Measurements from ENCODE around the gene ABHD5. TPM values are rescaled to one million over a fixed set of nuclear protein-coding genes. Genes with fewer than 3 reads are reported as not detected.

ABHD5 gene
- total and polyA plus RNA-seq, 2 of the 13 experiments (the other 11 are each of a cell fraction or from before 2014, with no cell fraction given) = 4.5 to 13.3 TPM

DNA sequence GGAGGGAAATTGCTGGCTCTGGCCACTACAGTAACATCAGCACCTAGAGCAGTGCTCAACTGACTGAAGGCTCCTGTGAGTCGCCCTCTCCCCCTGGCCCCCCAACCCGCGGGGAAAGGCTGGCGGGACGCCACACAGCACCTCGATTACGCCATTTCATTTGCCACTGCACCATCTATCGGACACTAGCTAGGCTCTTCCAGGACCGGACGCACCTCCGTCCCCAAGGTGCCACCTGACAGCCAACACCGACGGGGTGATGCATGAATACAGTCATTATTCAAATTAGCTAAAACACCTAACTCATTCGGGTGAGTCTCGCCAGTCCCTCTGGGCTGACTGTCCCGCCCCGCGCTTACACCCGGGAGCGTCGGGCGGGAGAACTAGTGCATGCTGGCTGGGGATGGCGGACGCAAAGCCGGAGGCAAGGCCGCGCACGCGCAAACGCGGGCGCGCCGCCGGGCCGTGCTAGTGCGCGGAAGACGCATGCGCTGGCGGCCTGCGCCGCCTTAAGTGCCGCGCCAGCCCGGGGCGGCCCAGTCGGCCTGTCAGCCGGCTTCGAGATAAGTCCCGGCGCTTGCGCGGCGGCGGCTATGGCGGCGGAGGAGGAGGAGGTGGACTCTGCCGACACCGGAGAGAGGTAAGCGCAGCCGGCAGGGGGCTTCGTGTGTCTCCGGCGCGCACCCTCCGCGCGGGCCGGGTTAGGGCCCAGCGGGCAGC, at the start of gene ABHD5 (continued):
- TF ChIP-seq LBX2 (CRISPR knock-in tag; IDR thresholded peaks at IDR 0.05; ENCODE audit: borderline replicate concordance) (peak; percentile 88; the same call in 1 of the 2 replicates), ZBTB25 (CRISPR knock-in tag; IDR thresholded peaks at IDR 0.05) (peak; percentile 72), RARG (CRISPR knock-in tag; IDR thresholded peaks at IDR 0.05; ENCODE audit: low read depth) (peak; percentile 89; the same call in 1 of the 2 replicates), ZNF446 (CRISPR knock-in tag; IDR thresholded peaks at IDR 0.05) (peak; percentile 90; the same call in 1 of the 2 replicates), NR2F6 (IDR thresholded peaks at IDR 0.05) (no peak), NR2F6 (CRISPR knock-in tag; IDR thresholded peaks at IDR 0.05) (no peak), GABPB1 (CRISPR knock-in tag; IDR thresholded peaks at IDR 0.05) (peak; percentile 75), CCDC6 (CRISPR knock-in tag; IDR thresholded peaks at IDR 0.05) (peak; percentile 95), ZNF101 (CRISPR knock-in tag; IDR thresholded peaks at IDR 0.05; ENCODE audit: borderline replicate concordance, low read depth) (peak; percentile 91; the same call in 1 of the 2 replicates), NFIC (IDR thresholded peaks at IDR 0.05; ENCODE audit: low read length) (no peak), MAZ (IDR thresholded peaks at IDR 0.05; ENCODE audit: borderline replicate concordance, low read depth, low read length) (peak; percentile 29; the same call in 1 of the 2 replicates), MAZ (CRISPR knock-in tag; IDR thresholded peaks at IDR 0.05; ENCODE audit: low read depth) (peak; percentile 83), HNF4G (IDR thresholded peaks at IDR 0.05; ENCODE audit: borderline replicate concordance, low read depth, low read length) (0 out of 2 replicates have a peak, but pooled peaks have one; percentile 3), HNF4G (CRISPR knock-in tag; IDR thresholded peaks at IDR 0.05; ENCODE audit: borderline replicate concordance, low read depth) (0 out of 2 replicates have a peak, but pooled peaks have one; percentile 4), ZBTB8A (CRISPR knock-in tag; IDR thresholded peaks at IDR 0.05; ENCODE audit: borderline replicate concordance, low read depth) (0 out of 2 replicates have a peak, but pooled peaks have one; percentile 70), ZNF552 (CRISPR knock-in tag; IDR thresholded peaks at IDR 0.05; ENCODE audit: borderline replicate concordance) (peak; percentile 51; the same call in 1 of the 2 replicates), ZNF414 (CRISPR knock-in tag; IDR thresholded peaks at IDR 0.05) (no peak), ZFY (CRISPR knock-in tag; IDR thresholded peaks at IDR 0.05) (peak; percentile 99), CHD4 (IDR thresholded peaks at IDR 0.05; ENCODE audit: borderline replicate concordance, low read length) (no peak)
- TF ChIP-seq, protein P1, sequence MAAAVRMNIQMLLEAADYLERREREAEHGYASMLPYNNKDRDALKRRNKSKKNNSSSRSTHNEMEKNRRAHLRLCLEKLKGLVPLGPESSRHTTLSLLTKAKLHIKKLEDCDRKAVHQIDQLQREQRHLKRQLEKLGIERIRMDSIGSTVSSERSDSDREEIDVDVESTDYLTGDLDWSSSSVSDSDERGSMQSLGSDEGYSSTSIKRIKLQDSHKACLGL (CRISPR knock-in tag; IDR thresholded peaks at IDR 0.05) = peak; percentile 68; the same call in 1 of the 2 replicates
- TF ChIP-seq, protein P2, sequence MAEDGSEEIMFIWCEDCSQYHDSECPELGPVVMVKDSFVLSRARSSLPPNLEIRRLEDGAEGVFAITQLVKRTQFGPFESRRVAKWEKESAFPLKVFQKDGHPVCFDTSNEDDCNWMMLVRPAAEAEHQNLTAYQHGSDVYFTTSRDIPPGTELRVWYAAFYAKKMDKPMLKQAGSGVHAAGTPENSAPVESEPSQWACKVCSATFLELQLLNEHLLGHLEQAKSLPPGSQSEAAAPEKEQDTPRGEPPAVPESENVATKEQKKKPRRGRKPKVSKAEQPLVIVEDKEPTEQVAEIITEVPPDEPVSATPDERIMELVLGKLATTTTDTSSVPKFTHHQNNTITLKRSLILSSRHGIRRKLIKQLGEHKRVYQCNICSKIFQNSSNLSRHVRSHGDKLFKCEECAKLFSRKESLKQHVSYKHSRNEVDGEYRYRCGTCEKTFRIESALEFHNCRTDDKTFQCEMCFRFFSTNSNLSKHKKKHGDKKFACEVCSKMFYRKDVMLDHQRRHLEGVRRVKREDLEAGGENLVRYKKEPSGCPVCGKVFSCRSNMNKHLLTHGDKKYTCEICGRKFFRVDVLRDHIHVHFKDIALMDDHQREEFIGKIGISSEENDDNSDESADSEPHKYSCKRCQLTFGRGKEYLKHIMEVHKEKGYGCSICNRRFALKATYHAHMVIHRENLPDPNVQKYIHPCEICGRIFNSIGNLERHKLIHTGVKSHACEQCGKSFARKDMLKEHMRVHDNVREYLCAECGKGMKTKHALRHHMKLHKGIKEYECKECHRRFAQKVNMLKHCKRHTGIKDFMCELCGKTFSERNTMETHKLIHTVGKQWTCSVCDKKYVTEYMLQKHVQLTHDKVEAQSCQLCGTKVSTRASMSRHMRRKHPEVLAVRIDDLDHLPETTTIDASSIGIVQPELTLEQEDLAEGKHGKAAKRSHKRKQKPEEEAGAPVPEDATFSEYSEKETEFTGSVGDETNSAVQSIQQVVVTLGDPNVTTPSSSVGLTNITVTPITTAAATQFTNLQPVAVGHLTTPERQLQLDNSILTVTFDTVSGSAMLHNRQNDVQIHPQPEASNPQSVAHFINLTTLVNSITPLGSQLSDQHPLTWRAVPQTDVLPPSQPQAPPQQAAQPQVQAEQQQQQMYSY (CRISPR knock-in tag; IDR thresholded peaks at IDR 0.05) = no peak
- TF ChIP-seq, protein P3, sequence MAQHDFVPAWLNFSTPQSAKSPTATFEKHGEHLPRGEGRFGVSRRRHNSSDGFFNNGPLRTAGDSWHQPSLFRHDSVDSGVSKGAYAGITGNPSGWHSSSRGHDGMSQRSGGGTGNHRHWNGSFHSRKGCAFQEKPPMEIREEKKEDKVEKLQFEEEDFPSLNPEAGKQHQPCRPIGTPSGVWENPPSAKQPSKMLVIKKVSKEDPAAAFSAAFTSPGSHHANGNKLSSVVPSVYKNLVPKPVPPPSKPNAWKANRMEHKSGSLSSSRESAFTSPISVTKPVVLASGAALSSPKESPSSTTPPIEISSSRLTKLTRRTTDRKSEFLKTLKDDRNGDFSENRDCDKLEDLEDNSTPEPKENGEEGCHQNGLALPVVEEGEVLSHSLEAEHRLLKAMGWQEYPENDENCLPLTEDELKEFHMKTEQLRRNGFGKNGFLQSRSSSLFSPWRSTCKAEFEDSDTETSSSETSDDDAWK (CRISPR knock-in tag; IDR thresholded peaks at IDR 0.05) = no peak

Data from HepG2 (cell line).